Measurements from ENCODE around the gene GRID2. TPM values are rescaled to one million over a fixed set of nuclear protein-coding genes. Genes with fewer than 3 reads are reported as not detected.

The GRID2 gene
- total RNA-seq, 6 donors from 2014 or later: 0.76 TPM; not detected in 5

- H3K9me3 ChIP-seq: no peaks in the 10 kb centered on the region
- no peaks in the 10 kb centered on the region for H3K4me1 ChIP-seq
- TF ChIP-seq EP300 (IDR thresholded peaks at IDR 0.05) (no peak), CTCF (IDR thresholded peaks at IDR 0.05) (no peak), POLR2A (IDR thresholded peaks at IDR 0.05) (no peak), POLR2AphosphoS5 (IDR thresholded peaks at IDR 0.05) (no peak)
- WGBS, 2 donors: 81 to 83% methylated on average over 2 of the region's 2 CpGs
- H3K4me3 ChIP-seq: no peak overlapping the region
- DNase-seq (no peak), ATAC-seq (ENCODE audit: low FRiP score in 2 of 2) (no peak)
- no peaks in the 10 kb centered on the region for H3K27me3 ChIP-seq
- no peak overlapping the region for H3K27ac ChIP-seq
- H3K36me3 ChIP-seq: no peaks in the 10 kb centered on the region
Measured at GRCh38 chr4:92809381-92809780, 505.6 kb downstream of the GRID2 start.

- H3K9me3 ChIP-seq: no peaks in the 10 kb centered on the region
- TF ChIP-seq POLR2AphosphoS5 (IDR thresholded peaks at IDR 0.05) (no peak), CTCF (IDR thresholded peaks at IDR 0.05) (no peak), EP300 (IDR thresholded peaks at IDR 0.05) (no peak), POLR2A (IDR thresholded peaks at IDR 0.05) (no peak)
- 20 to 21% methylated on average over 1 of the region's 1 CpG for WGBS, 2 donors
- no peak overlapping the region for H3K4me3 ChIP-seq
- DNase-seq: no peak
- no peak overlapping the region for H3K27ac ChIP-seq
- no peaks in the 10 kb centered on the region for H3K4me1 ChIP-seq
- no peaks in the 10 kb centered on the region for H3K36me3 ChIP-seq
- H3K27me3 ChIP-seq: no peaks in the 10 kb centered on the region
- no peak for ATAC-seq (ENCODE audit: low FRiP score in 2 of 2)
Measured at GRCh38 chr4:92812652-92813051, 508.9 kb downstream of the GRID2 start.

GRCh38 chr4:92814677-92815076 is 510.9 kb downstream of the GRID2 start:
- no peak for TF ChIP-seq POLR2AphosphoS5 (IDR thresholded peaks at IDR 0.05)
- no peak for TF ChIP-seq POLR2A (IDR thresholded peaks at IDR 0.05)
- no peak for TF ChIP-seq CTCF (IDR thresholded peaks at IDR 0.05)
- TF ChIP-seq EP300 (IDR thresholded peaks at IDR 0.05): no peak
- Histone ChIP-seq H3K9me3 (no peaks in the 10 kb centered on the region), H3K4me3 (no peak overlapping the region), H3K27me3 (no peaks in the 10 kb centered on the region), H3K36me3 (no peaks in the 10 kb centered on the region), H3K4me1 (no peaks in the 10 kb centered on the region), H3K27ac (no peak overlapping the region)
- no peak for ATAC-seq (ENCODE audit: low FRiP score in 2 of 2)
- 72 to 95% methylated on average over 1 of the region's 1 CpG for WGBS, 2 donors
- DNase-seq: no peak

GRCh38 chr4:92825256-92825655 is 521.5 kb downstream of the GRID2 start:
- 51 to 68% methylated on average over 2 to 3 of the region's 3 CpGs for WGBS, 2 donors
- no peaks in the 10 kb centered on the region for H3K36me3 ChIP-seq
- H3K27me3 ChIP-seq: no peaks in the 10 kb centered on the region
- H3K4me3 ChIP-seq: no peak overlapping the region
- TF ChIP-seq CTCF (IDR thresholded peaks at IDR 0.05) (no peak), POLR2A (IDR thresholded peaks at IDR 0.05) (no peak), EP300 (IDR thresholded peaks at IDR 0.05) (no peak), POLR2AphosphoS5 (IDR thresholded peaks at IDR 0.05) (no peak)
- no peaks in the 10 kb centered on the region for H3K9me3 ChIP-seq
- ATAC-seq (ENCODE audit: low FRiP score in 2 of 2) (no peak), DNase-seq (no peak)
- no peak overlapping the region for H3K27ac ChIP-seq
- H3K4me1 ChIP-seq: peaks cover 0 to 5% (median 0%) of the 10 kb centered on the region in 4 donors

GRCh38 chr4:92825791-92826190 is 522.0 kb downstream of the GRID2 start:
- Histone ChIP-seq H3K4me1 (peaks cover 0 to 5% (median 0%) of the 10 kb centered on the region in 4 donors), H3K27me3 (no peaks in the 10 kb centered on the region), H3K27ac (no peak overlapping the region), H3K4me3 (no peak overlapping the region), H3K36me3 (no peaks in the 10 kb centered on the region), H3K9me3 (no peaks in the 10 kb centered on the region)
- DNase-seq: no peak
- ATAC-seq (ENCODE audit: low FRiP score in 2 of 2): no peak
- TF ChIP-seq POLR2AphosphoS5 (IDR thresholded peaks at IDR 0.05) (no peak), POLR2A (IDR thresholded peaks at IDR 0.05) (no peak), EP300 (IDR thresholded peaks at IDR 0.05) (no peak), CTCF (IDR thresholded peaks at IDR 0.05) (no peak)

All from upper lobe of left lung (tissue), 6 donors.